Inflammatory macrophage treated with lipopolysaccharide for 4 hours (primary cell): ENCODE measurements around the gene DKK3.

ENCODE experiments used
- DNase-seq: peaks from one replicate; pipeline ENCODE4 v3.0.0-alpha.2; 2020

The DKK3 gene

GRCh38 chr11:11980841-11981308 is 27.6 kb downstream of the DKK3 start:
- no peak for DNase-seq

- DNase-seq, result no peak
Measured at GRCh38 chr11:11980200-11980599, 28.2 kb downstream of the DKK3 start.

DNA sequence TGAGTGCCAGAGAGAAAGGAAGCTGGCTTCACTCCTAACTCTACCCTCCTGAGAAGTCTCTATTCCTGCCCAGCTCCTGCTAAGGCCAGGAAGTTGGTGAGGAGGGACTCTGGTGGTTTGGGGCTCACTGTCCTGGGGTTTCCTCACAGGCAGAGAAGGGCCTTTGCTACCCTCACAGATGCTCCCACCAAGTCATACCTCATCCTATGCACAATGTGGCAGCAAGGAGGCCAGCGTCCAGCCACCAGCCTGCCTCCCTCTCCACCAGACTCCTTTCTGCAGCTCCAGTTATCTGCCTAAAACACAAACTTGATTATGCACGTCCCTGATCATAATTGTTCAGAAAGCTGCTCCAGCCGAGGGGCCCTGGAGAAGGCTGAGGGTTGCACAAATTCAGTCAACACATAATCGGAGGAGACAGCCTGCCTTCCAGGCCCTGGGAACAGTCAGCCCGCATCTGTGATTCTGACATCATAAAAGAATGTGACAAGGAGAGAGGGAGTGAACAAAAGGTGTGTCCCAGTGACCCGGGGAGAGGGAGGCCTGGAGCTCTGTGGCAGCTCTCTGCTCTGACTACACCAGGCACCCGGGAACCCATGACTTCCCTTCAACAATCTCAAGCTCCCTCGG is 28.8 kb downstream of the DKK3 start:
- DNase-seq, result no peak

DNA sequence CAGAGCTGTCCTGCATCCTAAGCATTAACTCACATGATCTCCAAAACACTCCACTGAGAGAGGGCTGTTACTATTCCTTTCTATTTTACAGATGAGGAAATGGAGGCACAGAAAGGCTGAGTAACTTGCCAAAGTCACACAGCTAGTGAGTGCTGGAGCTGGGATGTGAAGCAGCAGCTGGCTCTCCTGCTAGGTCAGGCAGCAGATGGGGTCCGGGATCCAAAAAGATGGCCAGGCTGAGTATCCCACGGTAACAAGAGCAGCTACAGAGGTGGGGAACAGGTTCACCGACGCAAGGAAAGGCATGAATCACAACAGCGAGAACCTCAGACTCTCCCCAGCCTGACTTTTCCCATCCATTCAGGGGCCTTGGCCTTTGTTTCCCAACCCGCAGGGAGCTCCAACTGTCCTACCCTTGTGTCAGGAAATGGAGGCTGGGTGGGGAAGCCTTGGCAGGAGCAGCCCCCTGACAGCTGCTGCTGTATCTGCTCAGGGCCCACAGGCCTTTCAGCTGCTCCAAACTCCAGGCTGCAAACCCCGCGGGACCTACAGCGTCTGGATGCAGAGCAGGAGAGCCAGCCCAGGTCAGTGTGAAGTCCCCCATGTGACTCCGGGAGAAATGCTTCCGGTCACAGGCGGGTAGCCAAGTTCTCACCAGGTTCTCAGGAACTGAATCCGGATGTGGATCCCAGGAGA is 29.5 kb downstream of the DKK3 start:
- DNase-seq, result no peak

DNA sequence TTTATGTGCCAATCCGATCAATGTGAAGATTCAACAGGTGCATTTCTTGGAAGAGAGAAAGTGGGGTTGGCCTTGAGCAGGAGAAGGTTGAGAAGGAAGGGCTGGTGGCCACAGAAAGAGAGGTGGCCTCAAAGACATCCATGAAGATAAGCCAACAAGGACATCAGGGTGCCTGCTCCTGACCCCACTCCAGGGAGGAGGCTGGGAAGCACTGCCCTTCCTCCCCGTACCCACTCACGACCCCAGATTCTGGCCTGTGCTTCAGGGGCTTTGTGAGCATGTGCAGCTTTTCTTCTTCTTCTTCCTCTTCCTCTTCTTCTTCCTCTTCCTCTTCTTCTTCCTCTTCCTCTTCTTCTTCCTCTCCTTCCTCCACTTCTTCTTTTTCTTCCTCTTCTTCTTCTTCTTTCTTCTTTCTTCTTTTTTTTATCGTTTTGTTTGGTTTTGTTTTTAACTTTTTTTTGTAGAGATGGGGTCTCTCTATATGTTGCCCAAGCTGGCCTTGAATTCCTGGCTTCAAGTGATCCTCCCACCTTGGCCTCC is 30.3 kb downstream of the DKK3 start:
- DNase-seq, result no peak

DNA sequence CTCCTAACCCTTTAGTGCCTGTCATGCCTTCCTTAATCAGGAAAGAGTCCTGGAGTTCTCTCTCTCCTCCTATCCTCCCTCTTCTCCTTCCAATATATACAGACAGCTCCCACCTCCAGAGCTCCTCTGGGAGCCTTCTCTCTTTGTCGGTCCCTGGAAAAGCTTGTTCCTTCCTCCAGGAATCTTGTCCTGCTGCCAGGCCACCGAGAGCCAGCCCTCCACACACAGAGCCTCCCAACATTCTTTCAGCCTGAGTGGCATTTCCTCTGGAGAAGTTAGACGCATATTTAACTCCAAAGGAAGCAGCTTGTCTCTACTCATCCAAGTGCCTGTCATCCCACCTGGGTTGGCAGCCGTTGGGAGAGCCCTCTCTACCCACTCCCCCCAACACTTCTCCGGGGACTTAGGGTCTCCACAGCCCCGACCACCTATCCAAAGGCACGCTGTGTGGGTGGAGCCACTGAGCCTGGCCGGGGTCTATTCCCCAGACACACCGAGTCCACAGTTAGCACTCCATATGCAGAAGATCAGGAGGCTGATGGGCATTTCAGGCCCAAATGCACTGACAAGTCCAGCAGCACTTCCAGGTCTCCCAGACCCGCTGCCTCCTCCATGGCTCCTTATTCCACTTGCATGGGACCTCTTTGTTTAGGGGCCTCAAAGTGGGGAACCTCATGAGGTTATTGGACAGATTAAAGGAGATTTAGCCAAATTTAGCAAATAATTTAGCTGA is 31.1 kb downstream of the DKK3 start:
- DNase-seq, result no peak

DNA sequence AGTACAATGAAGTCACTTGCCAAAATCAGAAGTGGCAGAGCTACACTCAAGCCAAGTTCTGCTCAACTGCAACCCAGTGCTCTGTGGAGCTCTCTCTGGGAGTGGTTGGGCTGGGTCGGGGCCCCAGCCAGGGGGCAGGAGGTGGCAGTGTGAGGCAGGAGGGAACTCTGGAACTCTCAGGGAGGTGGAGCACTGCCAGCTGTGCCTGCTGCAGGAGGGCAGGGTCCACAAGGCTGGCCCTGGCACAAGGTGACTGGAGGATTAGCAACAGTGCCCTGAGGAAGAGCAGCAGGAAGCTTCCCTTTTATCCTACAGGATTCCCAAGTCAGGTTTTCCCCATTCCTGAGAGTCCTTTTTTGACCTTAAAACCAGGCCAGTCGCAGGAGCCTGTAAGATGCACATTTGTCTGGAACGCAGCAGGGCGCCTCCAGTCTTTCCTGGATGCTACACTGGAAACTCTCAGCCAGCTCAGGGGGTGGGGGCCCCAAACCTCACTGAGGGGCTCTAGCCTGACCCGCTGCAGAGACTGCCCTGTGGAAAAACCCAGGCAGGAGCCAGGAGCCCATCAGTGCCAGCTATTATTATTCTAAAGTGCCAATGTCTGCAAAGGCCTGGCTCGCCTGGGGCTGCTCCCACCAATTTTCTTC is 31.8 kb downstream of the DKK3 start:
- DNase-seq, result no peak

GRCh38 chr11:11975201-11976092 is 33.0 kb downstream of the DKK3 start:
- no peak for DNase-seq

DNA sequence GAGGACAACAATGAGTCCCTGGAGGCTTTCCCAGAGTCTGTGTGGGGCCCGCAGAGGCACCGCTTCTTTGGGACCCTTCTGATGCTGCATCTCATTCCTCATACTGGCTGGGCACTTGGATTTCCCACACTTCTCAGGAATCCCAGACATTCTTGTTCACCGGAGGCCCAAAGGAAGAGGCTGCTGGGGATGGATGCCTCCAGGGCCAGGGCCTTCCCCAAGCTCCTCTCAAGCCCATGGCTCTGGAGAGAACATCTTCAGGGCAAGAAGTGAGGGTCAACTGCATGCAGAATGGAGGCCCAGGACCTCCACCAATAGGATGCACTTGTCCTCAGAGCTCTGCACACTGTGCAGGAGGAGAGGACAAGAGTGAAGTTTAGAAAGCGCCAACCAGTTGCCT is 34.6 kb downstream of the DKK3 start:
- DNase-seq, result no peak

- DNase-seq, result no peak
Measured at GRCh38 chr11:11973361-11973800, 35.0 kb downstream of the DKK3 start.

DNA sequence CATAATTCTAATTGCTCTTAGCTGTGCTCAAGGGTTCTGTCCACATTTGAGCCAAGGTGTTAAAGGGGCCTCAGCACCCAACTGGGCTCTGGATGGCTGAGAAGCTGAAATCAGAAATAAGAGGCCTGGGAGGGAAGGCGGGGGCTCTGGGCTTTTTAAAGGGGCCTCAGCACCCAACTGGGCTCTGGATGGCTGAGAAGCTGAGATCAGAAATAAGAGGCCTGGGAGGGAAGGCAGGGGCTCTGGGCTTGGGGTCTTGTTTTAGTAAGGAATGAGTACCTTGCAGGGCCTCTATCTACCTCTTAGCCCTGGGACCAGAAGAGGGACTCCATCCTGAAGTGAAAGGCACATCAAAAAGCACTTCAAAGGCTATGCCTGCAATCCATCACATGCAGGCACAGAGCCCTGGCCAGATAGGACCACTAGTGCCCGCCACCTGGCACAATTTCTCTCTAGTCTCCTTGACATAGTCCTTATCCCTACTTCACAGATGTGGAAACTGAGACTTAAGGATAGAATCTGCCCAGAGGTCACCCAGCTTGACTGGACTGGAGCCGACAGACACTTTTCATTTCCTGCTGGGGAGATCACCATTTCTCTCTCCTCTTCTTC is 35.6 kb downstream of the DKK3 start:
- no peak for DNase-seq

DNA sequence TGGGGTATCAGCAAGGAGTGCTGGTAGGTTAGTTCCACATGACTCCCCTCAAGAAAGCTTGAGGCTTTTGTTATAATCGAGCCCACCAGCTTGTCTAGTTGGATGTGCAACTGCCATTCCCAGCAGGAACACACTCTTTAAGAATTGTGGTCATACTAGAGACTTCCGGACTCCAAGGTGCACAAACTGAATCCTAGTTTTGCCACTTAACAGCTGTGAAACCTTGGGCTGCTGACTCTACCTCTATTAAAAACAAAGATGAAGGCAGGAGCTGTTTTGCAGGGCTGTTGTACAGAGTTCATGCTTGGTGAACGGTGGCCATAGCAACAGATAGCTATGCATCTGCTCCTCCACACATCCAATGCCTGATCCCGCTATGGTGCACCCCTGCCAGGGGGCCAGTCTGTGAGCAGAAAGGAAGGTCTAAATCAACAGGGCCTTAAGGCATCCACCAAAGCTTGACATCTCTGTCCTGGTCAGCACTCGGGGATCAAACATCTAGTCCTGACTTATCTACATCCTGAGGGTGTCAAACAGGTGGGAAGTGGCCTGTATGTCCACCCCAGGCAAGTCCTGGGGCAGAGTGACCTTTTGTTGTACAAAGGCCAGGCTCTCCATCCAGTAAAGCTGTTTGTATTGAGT is 36.4 kb downstream of the DKK3 start:
- no peak for DNase-seq

- DNase-seq, result no peak
Measured at GRCh38 chr11:11970556-11970955, 37.9 kb downstream of the DKK3 start.

DNA sequence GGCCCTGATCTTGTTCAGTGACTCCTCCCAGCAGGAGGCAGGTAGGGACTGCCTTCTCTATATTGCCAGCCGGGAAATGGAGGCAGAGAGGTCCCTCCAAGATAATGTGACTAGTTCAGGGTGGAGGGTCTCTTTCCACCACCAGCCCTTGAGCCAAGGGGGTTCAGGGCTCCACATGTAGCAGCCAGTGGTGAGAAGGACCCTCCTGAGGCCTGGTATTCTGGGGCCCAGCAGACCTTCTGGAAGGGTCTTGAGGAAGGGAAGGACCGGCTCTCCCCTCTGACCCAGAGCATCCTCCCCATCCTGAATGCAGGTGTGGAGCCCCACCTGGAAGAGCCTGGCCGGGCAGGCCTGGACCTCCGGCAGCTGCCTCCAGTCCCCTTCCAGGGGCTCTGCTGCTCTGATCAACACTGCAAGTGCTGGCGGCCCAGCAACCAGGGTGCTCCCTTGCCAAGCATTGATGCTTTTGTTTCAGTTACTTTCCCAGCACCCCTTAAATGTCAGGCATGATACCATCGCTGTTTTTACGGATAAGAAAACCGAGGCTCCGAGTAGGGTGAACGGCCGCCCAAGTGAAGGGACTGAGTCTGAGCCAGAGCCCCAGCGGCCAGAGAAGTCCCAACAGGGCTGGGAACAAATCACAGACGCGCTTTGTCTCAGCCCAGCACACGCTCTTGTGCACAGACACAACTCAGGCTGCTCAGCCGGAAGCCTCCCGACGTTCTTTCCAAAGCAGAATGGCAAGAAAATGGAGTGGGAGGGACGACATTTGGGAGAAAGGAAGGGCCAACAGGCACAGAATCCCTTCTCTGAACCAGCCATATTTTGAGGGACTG is 38.8 kb downstream of the DKK3 start:
- no peak for DNase-seq

- DNase-seq, result no peak
Measured at GRCh38 chr11:11968511-11969280, 39.7 kb downstream of the DKK3 start.

DNA sequence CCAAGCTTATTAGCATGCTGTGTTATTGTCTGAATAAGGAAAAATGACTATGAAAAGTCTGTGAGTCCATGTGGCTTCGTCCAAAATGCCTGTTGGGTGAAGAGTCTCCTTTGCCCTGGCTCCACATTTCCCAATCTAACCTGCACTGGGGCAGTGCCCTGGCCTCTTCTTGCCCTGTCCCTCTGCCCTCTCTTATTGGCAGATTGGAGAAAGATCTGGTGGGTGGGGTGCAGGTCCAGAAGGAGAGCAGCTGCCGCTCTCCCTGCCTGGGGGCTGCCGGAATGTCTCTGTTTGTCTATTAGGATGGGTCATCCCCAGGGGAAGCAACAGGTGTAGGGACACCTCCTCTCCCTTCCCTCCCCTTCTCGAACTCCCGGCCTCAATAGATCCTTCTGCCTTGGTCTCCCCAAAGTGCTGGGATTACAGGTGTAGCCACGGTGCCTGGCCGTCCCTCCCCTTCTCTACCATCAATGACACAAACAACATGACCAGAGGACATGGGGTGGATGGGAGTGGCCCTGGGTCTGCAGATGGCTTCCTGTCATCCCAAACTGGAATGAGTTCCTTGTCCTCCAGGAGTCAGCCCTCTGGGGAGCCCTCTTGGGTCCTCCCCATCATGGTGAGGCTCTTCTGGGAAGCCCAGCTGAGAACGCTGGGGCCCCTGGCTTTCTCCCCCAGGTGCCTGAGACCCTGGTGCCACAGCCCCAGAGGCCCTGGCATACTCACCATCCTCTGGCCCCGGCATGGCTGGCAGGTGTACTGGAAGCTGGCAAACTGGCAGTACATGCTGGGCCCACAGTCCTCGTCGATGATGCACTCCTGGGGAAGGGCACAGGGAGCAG is 40.5 kb downstream of the DKK3 start:
- DNase-seq, result no peak

DNA sequence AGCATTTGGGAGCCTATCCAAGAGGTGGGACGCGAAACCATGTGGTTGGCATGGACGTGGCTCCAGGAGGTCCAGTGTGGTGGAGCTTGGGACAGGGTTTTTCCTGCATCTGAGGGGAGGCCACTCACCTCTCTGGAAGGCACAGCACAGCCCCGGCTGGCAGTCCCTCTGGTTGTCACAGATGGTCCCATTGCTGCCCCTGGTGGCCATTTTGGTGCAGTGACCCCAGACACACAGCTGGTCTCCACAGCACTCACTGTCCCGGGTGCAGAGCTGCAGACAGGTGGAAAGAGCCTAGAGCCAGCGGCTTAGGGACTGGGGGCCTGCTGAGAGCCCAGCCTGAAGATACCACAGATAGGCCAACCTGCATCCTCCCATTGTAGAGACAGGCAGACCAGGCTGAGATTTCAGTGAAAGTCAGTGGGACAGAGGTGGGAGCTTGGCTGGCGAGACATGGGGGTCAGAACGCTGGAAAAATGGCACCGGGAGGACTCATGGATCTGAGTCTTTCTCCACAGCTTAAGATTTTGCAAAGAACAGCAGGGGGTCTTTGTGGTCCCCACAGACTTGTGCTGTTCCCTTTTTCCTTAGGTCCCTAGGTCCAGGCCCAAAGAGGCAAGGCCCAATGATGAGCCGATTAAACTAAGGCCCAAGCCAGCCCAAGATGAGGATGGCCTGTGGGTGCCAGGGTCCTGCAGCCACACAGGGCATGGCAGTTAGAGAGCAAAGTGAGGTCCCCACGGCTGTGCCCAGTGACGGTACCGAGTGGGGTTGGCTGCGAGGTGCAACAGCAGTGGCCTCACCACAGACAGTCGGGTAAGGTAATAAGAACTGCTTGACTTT is 41.4 kb downstream of the DKK3 start:
- DNase-seq, result peak; percentile 59
